Liver (tissue), 9 donors: ENCODE data around the gene OPHN1. TPM values are rescaled to one million over a fixed set of nuclear protein-coding genes. Genes with fewer than 3 reads are reported as not detected.

Experiments used
- DNase-seq: peaks from one replicate; pipeline ENCODE4 v3.0.0-alpha.2; 2017; ENCODE audit warnings: low spot score
- H3K27ac ChIP-seq, 2 donors: one replicate each; pipeline ENCODE4 v1.7.0; 2013; ENCODE audit warnings: inconsistent platforms in 2 of 2, low read length in 2 of 2, control low read depth in 1 of 2, low read depth in 1 of 2, mild to moderate bottlenecking in 1 of 2
- H3K27me3 ChIP-seq, 4 donors: one replicate each; pipeline versions ENCODE4 v1.6.1 to v1.7.0; 2013; ENCODE audit warnings: low read length in 3 of 4, inconsistent platforms in 1 of 4, mild to moderate bottlenecking in 1 of 4, moderate library complexity in 1 of 4; ENCODE audit not compliant: control insufficient read depth in 4 of 4, insufficient read depth in 4 of 4
- H3K36me3 ChIP-seq, 4 donors: one replicate each; pipeline versions ENCODE4 v1.6.1 to v1.7.0; 2013; ENCODE audit warnings: low read length in 3 of 4, mild to moderate bottlenecking in 3 of 4, low read depth in 1 of 4, moderate library complexity in 1 of 4; ENCODE audit not compliant: control insufficient read depth in 4 of 4, insufficient read depth in 3 of 4
- H3K4me1 ChIP-seq, 4 donors: one replicate each; pipeline versions ENCODE4 v1.6.1 to v1.7.0; 2013; ENCODE audit warnings: low read length in 3 of 4, mild to moderate bottlenecking in 3 of 4, moderate library complexity in 1 of 4; ENCODE audit not compliant: control insufficient read depth in 4 of 4, insufficient read depth in 4 of 4
- H3K4me3 ChIP-seq, 3 donors: one replicate each; pipeline versions ENCODE4 v1.6.1 to v1.7.0; 2013; ENCODE audit warnings: low read length in 3 of 3, control low read depth in 1 of 3, low read depth in 1 of 3, mild to moderate bottlenecking in 1 of 3
- H3K9ac ChIP-seq, 2 donors: one replicate each; pipeline ENCODE4 v1.7.0; 2013; ENCODE audit warnings: low read length in 2 of 2, mild to moderate bottlenecking in 2 of 2, moderate library complexity in 2 of 2, control low read depth in 1 of 2, low read depth in 1 of 2
- H3K9me3 ChIP-seq, 4 donors: one replicate each; pipeline versions ENCODE4 v1.6.1 to v1.7.0; 2013; ENCODE audit warnings: low read length in 3 of 4; ENCODE audit not compliant: control insufficient read depth in 4 of 4
- ATF3 ChIP-seq: IDR thresholded peaks from 2 replicates; pipeline ENCODE4 v1.6.1; 2016; ENCODE audit warnings: antibody characterized with exemption
- CTCF ChIP-seq: fragments of 150-350 bp; IDR thresholded peaks from 2 replicates; pipeline ENCODE4 v1.5.1; 2017; ENCODE audit warnings: improper control_type of control experiment, low read depth, low read length; ENCODE audit not compliant: missing input control
- EGR1 ChIP-seq, 2 donors: IDR thresholded peaks; 2 replicates each; pipeline ENCODE4 v1.6.1; 2016 to 2018; ENCODE audit warnings: antibody characterized with exemption in 2 of 2, low read depth in 2 of 2
- FOXA1 ChIP-seq: IDR thresholded peaks from 2 replicates; pipeline ENCODE4 v1.6.1; 2016; ENCODE audit warnings: antibody characterized with exemption
- FOXA2 ChIP-seq: IDR thresholded peaks from 2 replicates; pipeline ENCODE4 v1.6.1; 2016; ENCODE audit warnings: antibody characterized with exemption
- GABPA ChIP-seq, 2 donors: IDR thresholded peaks in 1 of 2; conservative IDR thresholded peaks in 1 of 2; 2 replicates each; pipeline ENCODE4 v1.6.1; 2016; ENCODE audit warnings: antibody characterized with exemption in 2 of 2, mild to moderate bottlenecking in 1 of 2, moderate library complexity in 1 of 2
- HNF4A ChIP-seq, 2 donors: conservative IDR thresholded peaks; 2 replicates each; pipeline ENCODE4 v1.6.1; 2016; ENCODE audit warnings: antibody characterized with exemption in 2 of 2, mild to moderate bottlenecking in 2 of 2
- HNF4G ChIP-seq: IDR thresholded peaks from 2 replicates; pipeline ENCODE4 v1.6.1; 2016; ENCODE audit warnings: antibody characterized with exemption
- JUND ChIP-seq, 2 donors: IDR thresholded peaks; 2 replicates each; pipeline ENCODE4 v1.6.1; 2016; ENCODE audit warnings: antibody characterized with exemption in 2 of 2
- MAX ChIP-seq: IDR thresholded peaks from 2 replicates; pipeline ENCODE4 v1.6.1; 2016; ENCODE audit warnings: antibody characterized with exemption
- NR2F2 ChIP-seq: IDR thresholded peaks from 2 replicates; pipeline ENCODE4 v1.6.1; 2016; ENCODE audit warnings: antibody characterized with exemption
- RAD21 ChIP-seq, 2 donors: IDR thresholded peaks; 2 replicates each; pipeline ENCODE4 v1.6.1; 2016; ENCODE audit warnings: antibody characterized with exemption in 2 of 2, mild to moderate bottlenecking in 2 of 2
- REST ChIP-seq: IDR thresholded peaks from 2 replicates; pipeline ENCODE4 v1.6.1; 2016; ENCODE audit warnings: antibody characterized with exemption, mild to moderate bottlenecking
- RXRA ChIP-seq, 2 donors: IDR thresholded peaks; 2 replicates each; pipeline ENCODE4 v1.6.1; 2017 to 2018; ENCODE audit warnings: antibody characterized with exemption in 2 of 2, mild to moderate bottlenecking in 1 of 2
- SP1 ChIP-seq: IDR thresholded peaks from 2 replicates; pipeline ENCODE4 v1.6.1; 2018; ENCODE audit warnings: antibody characterized with exemption, mild to moderate bottlenecking
- TAF1 ChIP-seq: conservative IDR thresholded peaks from 2 replicates; pipeline ENCODE4 v1.6.1; 2016; ENCODE audit warnings: antibody characterized with exemption, mild to moderate bottlenecking
- ZBTB33 ChIP-seq: IDR thresholded peaks from 2 replicates; pipeline ENCODE4 v1.6.1; 2016; ENCODE audit warnings: antibody characterized with exemption
- WGBS: extraction: QIAGEN DNeasy Blood & Tissue Kit; methylation state at CpG from one replicate; pipeline ENCODE4 v1.1.7; 2013; 5-methylcytosine and 5-hydroxymethylcytosine counted together
- polyA plus RNA-seq, 2 donors: library from polyadenylated mRNA; stranded (reverse) in 1 of 2; unstranded in 1 of 2; fragments of 200-250 nt in 1 of 2; fragments of >200 nt in 1 of 2; fragmentation: Nextera tagmentation in 1 of 2; extraction: Ambion mirVana in 1 of 2; gene quantifications; one replicate each; pipeline versions ENCODE4 v1.2.1 to v1.2.3, GENCODE V29; 2013 to 2015
- total RNA-seq, 2 donors: library from RNA; depleted of rRNA; stranded (reverse); fragments of >200 nt; gene quantifications; one replicate each; pipeline ENCODE4 v1.2.3, GENCODE V29; 2014
- donor health status: healthy.
- donor health status: healthy.
- donor health status: healthy.
- donor health status: healthy.
- donor health status: healthy.

OPHN1 gene
- total and polyA plus RNA-seq, 4 donors, result 0.17 to 1.2 (median 0.60) TPM

GRCh38 chrX:68252664-68253063, 180.6 kb downstream of the OPHN1 start:
- no peaks in the 10 kb centered on the region for H3K9me3 ChIP-seq
- DNase-seq, result no peak
- TF ChIP-seq MAX (no peak), TAF1 (no peak), HNF4G (no peak), FOXA2 (no peak), NR2F2 (no peak), EGR1 (IDR thresholded peaks at IDR 0.05; ENCODE audit: low read depth in 2 of 2) (no peak), FOXA1 (no peak), HNF4A (conservative IDR thresholded peaks at IDR 0.05) (no peak), REST (no peak), RAD21 (IDR thresholded peaks at IDR 0.05) (no peak), JUND (IDR thresholded peaks at IDR 0.05) (no peak), ZBTB33 (no peak), RXRA (IDR thresholded peaks at IDR 0.05) (no peak), ATF3 (no peak), SP1 (no peak), GABPA (IDR thresholded peaks at IDR 0.05 in 1 of 2, conservative IDR thresholded peaks at IDR 0.05 in 1 of 2) (no peak)
- no peak overlapping the region for H3K9ac ChIP-seq
- WGBS, result 25% methylated on average over 2 of the region's 2 CpGs
- no peaks in the 10 kb centered on the region for H3K36me3 ChIP-seq
- H3K27me3 ChIP-seq, result peaks cover 0 to 3% (median 0%) of the 10 kb centered on the region in 4 donors
- no peaks in the 10 kb centered on the region for H3K4me1 ChIP-seq
- no peak overlapping the region for H3K4me3 ChIP-seq
- H3K27ac ChIP-seq, result no peak overlapping the region

- H3K4me3 ChIP-seq, result no peak overlapping the region
- TF ChIP-seq FOXA2 (no peak), REST (no peak), JUND (IDR thresholded peaks at IDR 0.05) (no peak), GABPA (IDR thresholded peaks at IDR 0.05 in 1 of 2, conservative IDR thresholded peaks at IDR 0.05 in 1 of 2) (no peak), HNF4G (no peak), EGR1 (IDR thresholded peaks at IDR 0.05; ENCODE audit: low read depth in 2 of 2) (no peak), NR2F2 (no peak), CTCF (no peak), ATF3 (no peak), RAD21 (IDR thresholded peaks at IDR 0.05) (no peak), TAF1 (no peak)
- H3K4me1 ChIP-seq, result no peaks in the 10 kb centered on the region
- H3K9ac ChIP-seq, result no peak overlapping the region
- no peaks in the 10 kb centered on the region for H3K36me3 ChIP-seq
- H3K27me3 ChIP-seq, result peaks cover 0 to 3% (median 0%) of the 10 kb centered on the region in 4 donors
- 68% methylated on average over 2 of the region's 2 CpGs for WGBS
- no peak for DNase-seq
- H3K9me3 ChIP-seq, result no peaks in the 10 kb centered on the region
- H3K27ac ChIP-seq, result no peak overlapping the region
Measured at GRCh38 chrX:68249903-68250302, 183.4 kb downstream of the OPHN1 start.
